NCI-H2196 treated with DMSO at 0.1 percent for 48 hours (cell line): ENCODE measurements around the gene FCHO2.
A peak's percentile ranks its signal among the peaks of the same experiment; 100 is the strongest.

Source experiments
- DNase-seq: peaks from one replicate; lab custom pipeline; 2025; ENCODE audit not compliant: unreplicated experiment; lab: John Stamatoyannopoulos, UW

Gene FCHO2

GRCh38 chr5:73111536-73111935, 155.7 kb downstream of the FCHO2 start:
- DNase-seq = no peak

DNA sequence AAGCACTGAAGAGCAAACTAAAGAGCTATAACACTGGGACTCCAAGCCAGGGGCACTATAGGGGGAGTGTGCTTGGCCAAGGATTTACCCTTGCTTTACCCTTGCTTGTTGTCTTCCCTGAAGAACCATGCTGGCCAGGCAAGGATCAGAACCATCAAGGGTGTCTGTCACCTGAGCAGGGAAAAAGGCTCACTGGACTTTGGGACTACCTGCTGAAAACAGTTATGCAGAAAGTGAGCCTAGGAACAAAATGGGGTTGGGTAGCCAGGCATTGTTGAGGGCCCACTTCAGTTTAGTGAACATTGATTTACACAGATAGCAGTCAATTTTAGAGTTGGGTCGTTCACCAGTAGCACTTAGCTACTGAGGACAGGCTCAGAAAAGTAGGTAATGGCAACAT, 156.5 kb downstream of the FCHO2 start:
- no peak for DNase-seq

- no peak for DNase-seq
Observed at GRCh38 chr5:73114044-73114688, 158.3 kb downstream of the FCHO2 start.

DNA sequence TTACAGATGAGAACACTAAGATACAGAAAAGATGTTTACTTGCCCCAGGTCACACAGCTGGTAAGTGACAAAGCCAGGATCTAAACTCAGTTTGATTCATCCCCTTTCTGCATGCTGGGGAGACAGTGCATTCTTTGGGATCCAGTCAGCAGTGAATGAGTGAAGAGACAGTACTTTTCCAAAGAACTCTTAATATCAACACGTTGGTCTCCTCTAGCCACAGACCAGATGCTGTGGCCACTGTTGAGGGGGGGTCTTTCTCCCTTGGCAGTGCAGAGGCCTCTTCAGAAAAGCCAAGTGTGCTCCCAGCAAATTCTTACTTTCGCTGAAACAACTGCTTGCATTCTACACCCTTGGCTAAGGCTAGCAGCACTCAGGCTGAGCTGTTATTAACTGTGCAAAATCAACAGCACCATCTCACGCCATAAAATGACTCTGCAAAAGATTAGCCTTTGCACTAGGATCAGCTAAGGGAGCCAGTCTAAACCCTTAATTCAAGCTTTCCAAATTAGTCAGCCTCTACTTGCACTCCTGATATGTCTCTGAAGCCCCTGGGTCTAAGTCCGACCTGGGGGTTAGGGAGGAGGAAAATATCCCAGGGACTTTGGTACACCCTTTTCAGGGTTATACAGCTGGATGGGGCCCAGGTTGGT, 159.7 kb downstream of the FCHO2 start:
- no peak for DNase-seq

GRCh38 chr5:73116506-73116905, 160.7 kb downstream of the FCHO2 start:
- DNase-seq = no peak

DNA sequence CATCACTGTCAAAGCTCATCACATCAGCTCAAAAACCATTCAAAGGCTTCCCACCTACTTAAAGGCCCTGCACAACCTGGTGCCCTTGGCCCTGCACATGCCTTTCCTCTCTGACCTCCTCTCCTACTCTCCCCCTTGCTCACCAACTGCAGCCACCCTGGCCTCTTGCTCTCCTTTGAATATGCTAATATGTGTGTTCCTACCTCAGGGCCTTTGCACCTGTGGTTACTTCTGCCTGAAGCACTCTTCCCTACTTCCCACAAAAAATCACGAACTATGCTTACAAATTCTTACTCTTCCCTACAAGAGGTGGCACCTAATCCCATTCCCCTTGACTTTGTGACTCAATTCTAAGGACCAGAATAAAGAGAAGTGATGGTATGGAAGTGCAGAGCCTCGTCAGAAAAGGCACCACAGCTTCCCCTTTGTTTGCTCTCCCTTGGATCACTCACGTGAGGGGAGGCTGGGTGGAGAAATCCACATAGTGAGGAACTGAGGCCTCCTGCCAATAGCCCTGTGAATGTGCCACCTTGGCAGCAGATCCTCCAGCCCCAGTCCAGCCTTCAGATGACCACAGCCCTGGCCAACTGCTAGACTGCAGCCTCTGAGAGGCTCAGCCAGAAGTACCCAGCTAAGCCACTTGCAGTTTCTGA, 161.4 kb downstream of the FCHO2 start:
- DNase-seq = no peak

- DNase-seq = peak; percentile 56
Observed at GRCh38 chr5:73118391-73118973, 162.6 kb downstream of the FCHO2 start.

GRCh38 chr5:73119451-73120157, 163.8 kb downstream of the FCHO2 start:
- no peak for DNase-seq

DNA sequence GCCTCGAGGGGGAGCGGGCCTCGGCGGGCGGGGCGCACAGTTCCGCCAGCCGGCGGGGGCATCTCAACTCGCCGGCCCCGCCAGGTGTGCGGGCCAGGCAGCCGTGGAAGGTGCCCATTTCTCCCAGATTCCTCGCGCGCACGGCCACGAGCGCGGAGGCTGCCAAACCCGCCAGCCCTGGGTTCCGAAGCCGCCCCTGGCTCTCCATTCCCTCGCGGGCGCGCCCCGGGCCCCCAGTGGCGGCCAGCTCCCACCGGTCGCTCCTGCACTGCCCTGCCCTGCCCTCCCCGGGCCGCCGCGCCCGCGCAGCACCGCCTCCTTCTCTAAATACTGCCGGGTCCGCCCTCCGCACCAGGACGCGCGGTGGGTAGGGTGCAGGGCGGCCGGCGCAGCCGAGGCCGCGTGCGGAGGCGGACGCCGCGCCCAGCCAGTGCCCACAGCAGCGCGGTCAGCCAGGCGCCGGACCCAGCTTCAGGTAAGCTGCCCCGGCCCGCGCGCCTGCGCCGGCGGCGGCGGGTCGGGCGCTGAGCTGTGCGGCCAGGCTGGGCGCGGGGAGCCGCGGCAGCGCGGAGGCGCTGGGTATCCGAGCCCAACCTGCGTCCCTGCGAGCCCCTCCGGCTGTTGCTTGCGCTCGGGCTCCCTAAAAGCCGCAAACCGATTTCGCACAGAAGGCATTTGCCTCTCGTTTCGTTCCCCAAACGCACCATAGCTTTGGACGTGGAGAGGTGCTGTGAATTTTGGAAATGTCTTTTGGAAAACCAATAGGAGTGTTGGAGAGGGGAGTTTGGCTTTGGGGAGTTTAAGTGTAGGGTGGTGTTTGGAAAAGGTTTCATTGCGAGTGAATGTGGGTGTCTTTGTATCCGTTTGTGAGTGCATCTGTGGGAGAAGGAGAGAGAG, 164.6 kb downstream of the FCHO2 start, which contains the start of gene TMEM171:
Gene TMEM171 (plus strand): TSS at position 354 of the 897 bp plus-strand sequence. CDS start 2,799 bp downstream, outside the sequence.
- no peak for DNase-seq

DNA sequence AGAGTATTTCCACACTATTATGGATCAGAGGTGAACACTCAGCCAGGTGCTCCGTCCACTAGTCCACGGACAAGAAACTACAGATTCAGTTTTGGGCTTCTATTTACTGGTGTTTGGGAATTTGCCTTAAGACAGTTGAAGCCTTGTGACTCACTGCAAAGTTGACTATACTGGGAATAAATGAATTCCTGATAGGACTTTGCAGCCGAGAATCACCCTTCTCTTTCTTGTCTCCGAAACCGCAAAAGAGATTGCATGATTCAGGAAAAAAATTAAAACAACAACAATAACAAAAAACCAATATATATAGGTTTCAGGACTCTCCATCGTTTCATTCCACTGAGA, 165.2 kb downstream of the FCHO2 start:
- no peak for DNase-seq

DNA sequence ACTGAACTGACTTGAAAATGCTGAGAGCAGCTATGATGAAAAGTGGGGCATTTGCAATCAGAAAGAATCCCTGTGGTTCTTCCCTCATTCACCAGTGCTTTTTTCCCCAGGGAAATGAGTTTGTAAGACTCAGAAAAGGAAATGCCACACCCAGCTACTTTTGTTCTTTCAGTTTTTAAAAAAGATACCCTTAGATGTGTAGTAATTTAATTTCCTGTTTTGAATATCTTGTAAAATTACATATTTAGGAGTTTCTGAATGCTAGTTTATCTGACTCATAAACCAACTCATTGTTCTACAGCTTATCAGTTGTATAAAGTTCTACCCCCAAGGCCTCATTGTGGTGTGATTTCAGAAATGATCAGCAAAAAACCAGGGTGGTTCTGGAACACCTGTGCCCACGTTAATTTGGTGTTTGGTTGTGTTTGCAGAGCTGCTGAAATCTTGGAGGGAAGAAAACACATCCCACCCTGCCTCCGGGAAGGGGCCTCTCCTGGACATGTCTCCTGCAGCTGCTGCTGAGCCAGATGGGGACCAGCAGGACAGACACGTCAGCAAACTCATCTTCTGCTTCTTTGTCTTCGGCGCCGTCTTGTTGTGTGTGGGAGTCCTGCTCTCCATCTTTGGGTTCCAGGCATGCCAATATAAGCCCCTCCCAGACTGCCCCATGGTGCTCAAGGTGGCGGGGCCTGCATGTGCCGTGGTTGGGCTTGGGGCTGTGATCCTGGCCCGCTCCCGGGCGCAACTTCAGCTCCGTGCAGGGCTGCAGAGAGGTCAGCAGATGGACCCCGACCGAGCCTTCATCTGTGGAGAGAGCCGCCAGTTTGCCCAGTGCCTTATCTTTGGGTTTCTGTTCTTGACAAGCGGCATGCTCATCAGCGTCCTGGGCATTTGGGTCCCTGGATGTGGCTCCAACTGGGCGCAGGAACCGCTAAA, 167.3 kb downstream of the FCHO2 start:
- DNase-seq = no peak

GRCh38 chr5:73125289-73125688, 169.4 kb downstream of the FCHO2 start:
- DNase-seq = no peak

GRCh38 chr5:73126381-73126780, 170.5 kb downstream of the FCHO2 start:
- DNase-seq = no peak

DNA sequence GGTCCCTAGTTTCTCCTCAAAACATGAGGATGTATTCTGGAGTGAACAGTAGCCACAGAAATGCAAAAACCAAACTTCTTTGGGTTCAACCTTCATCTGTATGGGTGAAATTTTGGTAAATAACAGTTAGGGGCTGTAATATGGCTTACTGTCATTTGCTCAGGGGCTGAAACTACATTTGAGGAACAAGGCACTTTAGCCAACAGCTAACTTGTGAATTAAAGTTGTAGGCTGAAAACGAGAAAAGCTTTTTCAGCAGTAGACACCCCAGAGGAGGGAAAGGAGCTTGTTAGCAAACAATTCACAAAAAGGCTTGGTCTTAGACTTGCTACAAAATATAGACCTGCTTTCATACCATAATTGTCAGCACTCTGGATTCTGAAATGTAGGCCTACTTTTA, 171.1 kb downstream of the FCHO2 start:
- no peak for DNase-seq

DNA sequence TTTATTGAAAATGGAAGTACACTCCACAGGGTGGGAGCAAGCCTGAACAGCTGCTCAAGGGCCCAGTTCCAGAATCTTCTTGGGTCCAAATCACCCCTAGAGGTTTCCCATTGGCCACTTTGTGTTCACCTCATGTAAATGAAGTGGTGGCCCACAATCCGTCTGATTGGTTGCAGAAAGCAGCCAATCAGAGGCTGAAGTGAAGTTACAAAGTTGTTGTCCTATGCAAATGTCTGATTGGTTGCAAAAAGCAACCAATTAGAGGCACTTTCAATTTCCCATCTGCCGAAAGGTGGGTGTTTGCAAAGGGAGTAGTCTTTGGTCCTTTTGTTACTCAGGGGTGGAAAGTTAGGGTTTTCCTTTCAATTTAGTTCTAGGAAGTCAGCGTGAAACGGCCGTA, 173.3 kb downstream of the FCHO2 start:
- DNase-seq = no peak

- no peak for DNase-seq
Observed at GRCh38 chr5:73130811-73131210, 175.0 kb downstream of the FCHO2 start.

GRCh38 chr5:73131711-73132425, 176.0 kb downstream of the FCHO2 start:
- DNase-seq = no peak

DNA sequence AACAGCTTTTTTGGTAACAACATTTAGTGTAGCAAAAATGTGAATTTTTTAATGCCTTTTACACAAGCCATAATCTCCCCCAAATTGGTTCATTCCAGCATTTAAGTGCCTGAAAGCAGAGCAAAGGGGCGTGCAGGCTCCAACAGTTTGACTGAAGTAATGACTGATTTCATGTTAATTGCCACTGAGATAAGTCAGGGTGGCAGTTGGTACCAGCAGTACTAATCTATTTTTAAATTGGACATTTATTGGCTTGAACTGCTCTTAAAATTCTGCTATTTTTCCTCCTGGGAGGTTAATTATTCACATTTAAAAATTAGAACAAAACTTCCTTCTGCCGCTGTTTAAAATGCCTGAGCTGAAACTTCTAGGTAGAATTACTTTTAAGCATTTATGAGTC, 176.9 kb downstream of the FCHO2 start:
- no peak for DNase-seq

- no peak for DNase-seq
Observed at GRCh38 chr5:73135021-73135420, 179.2 kb downstream of the FCHO2 start.
